Stimulated activated CD8-positive, alpha-beta memory T cell treated with anti-CD3 and anti-CD28 coated beads, Interleukin-12 subunit alpha, Interleukin-12 subunit beta, amount 100 ng/mL, for 24 hours (primary cell): ENCODE data around the gene IGFBPL1.
"Not testable (repeated sequence)": the region's sequence is repeated elsewhere in the genome, so short reads cannot be mapped to it uniquely, and the experiment has no call there.

Source experiments
- DNase-seq: peaks from one replicate; pipeline ENCODE4 v3.0.0-alpha.2; 2020; ENCODE audit errors: extremely low read depth

The IGFBPL1 gene

DNA sequence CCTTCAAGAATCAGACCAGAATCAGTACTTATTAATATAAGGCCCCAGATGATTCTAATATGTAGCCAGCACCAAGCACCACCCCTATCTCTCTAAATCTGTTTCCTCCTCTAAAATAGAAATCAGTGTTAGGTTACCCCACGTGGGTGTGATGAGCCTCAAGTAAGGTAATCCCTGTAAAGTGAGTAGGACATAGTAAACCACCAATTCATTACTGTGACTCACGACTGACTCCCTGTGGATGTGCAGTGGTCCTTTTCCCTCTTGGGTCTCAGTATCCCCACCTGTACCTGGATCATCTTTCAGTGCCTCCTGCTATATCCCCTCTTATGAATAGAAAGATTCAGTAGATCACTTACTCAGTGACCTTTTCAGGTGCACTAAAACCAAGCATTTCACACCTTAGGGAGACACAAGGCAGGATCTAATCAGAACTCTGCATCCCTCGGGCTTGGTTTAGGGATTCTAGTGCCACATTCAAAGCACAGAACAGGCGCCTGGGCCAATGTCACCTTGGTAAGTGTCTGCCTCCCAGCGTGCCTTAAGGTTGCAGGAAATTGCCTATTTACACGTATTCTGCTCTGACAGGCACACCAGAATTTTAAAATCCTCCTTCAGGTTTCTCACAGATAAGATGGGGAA is 43.9 kb downstream of the IGFBPL1 start:
- DNase-seq: no peak

DNA sequence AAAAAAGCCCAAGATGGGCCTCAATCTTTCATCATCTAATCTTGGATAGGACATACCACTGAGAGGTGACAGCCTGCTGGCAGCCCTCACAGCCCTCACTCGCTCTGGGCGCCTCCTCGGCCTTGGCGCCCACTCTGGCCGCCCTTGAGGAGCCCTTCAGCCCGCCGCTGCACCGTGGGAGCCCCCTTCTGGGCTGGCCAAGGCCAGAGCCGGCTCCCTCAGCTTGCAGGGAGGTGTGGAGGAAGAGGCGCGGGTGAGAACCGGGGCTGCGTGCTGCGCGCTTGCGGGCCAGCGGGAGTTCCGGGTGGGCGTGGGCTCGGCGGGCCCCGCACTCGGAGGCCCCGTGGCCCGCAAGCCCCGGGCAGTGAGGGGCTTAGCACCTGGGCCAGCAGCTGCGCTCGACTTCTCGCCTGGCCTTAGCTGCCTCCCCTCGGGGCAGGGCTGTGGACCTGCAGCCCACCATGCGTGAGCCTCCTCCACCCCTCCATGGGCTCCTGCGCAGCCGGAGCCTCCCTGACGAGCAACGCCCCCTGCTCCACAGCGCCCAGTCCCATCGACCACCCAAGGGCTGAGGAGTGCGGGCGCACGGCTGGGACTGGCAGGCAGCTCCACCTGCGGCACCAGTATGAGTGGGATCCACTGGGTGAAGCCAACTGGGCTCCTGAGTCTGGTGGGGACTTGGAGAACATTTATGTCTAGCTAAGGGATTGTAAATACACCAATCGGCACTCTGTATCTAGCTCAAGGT is 46.7 kb downstream of the IGFBPL1 start:
- not testable (repeated sequence) for DNase-seq

DNA sequence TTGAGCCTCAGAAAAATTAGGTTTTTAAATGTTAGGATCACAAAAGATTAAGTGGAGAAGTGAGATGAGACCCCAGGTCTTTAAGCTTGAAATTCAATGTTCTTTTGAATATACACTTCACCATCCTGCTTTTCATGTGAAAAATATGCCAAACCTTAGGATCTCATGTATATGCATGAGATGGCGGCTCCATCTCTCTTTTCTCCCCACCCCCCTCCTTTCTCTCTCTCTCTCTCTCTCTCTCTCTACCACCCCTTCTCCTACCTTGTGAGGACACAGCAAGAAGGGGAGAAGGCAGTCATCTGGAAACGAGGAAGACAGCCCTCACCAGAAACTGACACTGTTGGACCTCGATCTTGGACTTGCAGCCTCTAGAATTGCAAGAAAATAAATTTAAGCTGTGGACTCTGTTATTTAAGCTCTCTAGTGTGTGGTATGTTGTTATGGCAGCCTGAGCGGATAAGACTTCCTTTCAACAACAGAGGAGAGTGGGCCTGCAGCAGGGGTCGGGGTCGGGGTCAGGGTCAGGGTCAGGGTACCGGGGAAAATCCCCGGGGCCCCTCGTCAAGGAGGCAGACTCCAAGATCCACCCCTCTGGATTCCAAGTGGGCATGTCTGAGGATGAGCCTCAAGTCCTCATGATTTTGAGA is 48.1 kb downstream of the IGFBPL1 start:
- DNase-seq: no peak

DNA sequence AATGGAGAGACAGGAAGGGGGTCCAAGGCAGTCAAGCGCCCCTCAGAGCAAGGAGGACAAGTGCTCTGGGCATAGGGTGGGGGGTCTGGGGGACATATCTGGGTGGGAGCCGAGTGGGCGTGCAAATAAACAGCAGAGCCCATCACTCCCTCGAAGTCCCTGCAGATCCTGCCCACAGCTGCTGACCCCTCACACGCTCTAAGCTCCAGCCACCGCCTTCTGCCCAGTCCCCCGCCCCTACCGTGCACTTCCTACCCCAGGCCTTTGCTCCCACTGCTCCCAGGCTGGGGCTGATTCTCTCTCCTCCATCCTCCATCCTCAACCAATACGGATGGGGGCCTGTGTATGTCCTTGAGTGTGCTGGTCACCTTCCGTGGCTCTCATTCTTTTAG is 48.7 kb downstream of the IGFBPL1 start:
- DNase-seq: no peak

DNA sequence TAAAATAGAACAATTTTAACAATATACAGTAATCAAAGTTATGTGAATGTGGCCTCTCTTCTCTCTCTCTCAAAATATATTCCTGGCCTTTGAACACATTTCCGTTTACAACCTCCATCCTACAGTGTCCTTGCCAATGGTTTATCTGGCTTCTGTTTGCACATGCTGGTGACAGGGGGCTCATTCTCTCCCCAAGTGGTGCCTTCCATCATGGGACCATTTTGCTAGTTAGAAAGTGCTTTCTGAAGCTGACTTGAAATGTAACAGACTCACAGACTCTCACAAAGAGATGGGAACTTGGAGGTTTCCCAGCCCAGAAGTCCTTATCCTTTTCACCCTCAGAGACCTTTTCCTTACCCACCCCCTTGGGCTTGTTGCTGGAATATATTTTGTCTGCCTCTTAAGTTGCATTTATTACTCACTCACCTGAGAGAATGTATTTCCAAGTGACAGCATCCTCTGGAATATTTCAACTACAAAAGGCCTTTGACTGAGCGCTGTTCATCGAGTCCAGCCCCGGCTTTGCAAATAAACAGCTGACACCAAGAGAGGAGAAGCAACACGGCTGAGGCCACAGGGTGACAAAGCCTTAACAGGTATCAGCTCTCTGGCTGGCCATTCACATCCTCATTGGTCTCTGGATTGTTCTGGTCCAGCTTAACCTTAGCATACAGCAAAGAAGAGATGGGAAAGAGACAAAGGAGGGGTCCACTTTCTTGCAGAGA is 49.2 kb downstream of the IGFBPL1 start:
- DNase-seq: no peak

DNA sequence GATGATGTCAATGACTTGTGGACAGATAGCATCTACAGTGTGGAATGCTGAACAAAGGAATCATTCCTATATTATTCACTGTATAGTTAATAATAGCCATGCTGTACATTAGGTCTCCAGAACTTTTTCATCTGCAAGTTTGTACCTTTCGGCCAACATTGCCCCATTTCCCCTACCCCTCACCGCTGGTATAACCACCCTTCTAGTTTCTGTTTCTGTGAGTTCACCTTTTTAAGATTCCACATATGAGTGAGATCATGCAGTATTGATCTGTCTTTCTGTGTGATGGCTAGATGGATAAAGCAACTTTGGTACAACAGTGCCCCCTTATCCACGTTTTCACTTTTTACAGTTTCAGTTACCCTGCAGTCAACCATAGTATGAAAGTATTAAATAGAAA is 50.6 kb downstream of the IGFBPL1 start:
- no peak for DNase-seq

DNA sequence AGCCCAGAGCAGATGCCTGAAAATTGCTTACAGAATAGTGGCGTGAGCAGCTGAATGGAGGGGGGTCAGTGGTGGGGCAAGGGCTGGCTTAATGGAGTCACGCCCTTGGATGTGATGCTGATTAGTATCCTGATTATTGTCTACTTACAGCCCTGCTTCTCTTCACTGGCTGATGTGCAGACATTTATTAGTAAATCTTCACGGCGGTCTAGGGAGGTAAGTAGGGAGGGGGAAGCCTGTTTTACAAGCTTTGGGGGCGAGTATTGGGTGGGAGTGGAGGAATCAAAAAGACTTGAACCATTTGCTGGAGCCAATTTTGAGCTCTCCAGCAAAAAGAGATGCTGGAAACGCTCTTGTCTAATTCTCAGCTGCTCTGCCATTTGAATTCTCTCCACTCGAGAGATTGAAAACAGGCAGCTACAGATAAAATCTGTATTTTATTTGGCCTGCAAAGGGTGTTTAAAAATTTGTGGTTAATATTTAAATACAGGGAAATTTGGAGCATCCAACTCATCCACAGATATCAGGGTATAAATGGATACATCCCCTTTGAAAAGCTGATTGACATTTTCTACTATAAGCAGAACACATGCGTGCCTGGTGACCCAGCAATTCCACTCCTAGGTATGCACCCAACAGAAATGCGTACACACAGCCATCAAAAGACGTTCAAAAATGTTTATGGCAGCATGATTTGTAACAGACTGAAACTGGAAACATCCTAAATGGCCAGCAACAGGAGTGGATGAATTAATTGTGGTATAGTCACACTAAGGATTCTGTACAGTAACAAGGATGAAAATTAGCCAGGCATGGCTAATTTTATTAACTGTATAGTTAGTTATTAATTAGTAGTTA is 51.3 kb downstream of the IGFBPL1 start:
- no peak for DNase-seq

DNA sequence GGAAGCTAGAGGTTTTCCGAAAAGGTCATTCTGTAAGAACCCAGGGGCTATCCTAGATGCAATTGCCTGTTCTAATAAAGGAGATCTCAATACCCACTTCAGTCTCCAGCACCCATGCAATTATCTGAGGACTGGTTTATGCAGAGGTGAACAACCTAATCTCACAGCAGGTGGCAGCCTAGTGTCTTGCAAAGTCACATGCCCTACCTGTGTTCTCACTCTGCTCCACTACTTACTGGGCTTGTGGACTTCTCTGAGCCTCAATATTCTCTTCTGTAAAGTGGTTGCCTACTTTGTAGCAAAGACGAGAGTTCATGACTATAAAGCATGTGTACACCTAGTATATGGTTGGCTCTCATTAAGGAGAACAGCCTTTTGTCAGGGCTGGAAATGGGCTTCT is 52.8 kb downstream of the IGFBPL1 start:
- no peak for DNase-seq

DNA sequence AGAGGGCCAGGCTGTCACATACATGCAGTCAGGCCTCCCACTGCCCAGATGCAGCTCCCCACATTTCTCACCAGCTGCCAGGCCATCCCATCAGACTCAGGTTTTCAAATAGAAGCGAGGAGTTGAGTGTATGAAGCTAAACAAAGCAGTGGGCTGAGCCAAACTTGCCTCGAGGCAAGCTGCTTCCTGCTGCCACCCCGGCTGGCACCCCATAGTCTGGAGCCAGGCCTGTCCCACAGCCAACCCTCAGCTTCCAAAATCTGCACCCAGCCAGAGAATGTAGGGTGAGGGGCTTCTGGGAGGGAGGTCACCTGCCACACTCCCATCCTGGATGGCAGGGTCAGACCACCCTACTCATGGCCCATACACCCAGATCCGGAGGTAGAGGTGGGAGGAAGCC is 54.1 kb downstream of the IGFBPL1 start:
- DNase-seq: no peak

DNA sequence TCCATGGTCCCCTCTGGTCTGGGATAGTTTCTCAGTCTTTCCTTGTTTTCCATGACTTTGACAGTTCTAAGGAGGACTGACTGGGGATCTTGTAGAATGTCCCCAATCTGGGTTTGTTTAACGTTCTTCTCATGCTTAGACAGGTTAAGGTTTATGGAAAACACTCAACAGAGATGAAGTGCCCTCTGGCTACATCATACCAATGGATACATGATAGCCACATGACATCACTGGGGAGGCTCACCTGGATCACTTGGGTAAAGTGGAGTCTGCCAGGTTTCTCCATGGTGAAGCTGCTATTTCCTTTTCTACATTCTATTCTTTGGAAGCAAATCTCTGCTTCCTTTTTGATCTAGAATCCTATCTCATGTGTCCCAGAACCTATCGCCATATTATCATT is 55.5 kb downstream of the IGFBPL1 start:
- DNase-seq: no peak

DNA sequence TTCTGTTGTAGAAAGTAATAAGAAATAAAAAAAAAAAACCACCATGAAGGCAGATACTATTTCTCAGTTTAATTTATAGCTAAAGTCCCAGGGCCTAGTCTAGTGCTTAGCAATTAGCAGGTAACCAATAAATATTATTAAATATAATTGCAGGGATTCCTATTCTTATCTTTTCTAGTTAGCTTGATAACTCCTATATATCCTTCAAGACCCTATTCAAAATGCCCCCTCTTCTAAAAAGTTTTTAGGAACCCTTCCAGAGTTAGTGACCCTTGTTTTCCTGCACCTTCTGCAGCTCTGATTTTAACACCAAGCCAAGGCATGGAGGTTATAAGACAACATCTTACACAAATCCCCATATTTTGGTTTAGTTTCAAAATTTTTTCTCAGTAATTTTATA is 56.4 kb downstream of the IGFBPL1 start:
- DNase-seq: no peak

DNA sequence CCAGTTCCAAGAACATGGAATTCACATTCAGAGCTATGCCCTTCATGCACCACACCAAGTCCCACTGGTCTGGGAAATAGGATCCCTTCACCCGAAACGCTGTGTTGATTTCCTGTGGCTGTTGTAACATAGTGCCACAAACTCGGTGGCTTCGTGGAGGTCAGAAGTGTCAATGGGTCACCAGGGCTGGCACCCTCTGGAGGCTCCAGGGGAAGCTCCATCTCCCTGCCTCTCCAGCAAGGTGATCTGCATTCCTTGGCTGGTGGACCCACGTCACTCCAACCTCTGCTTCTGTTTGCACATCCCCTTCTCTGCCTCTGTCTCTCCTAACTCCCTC is 60.7 kb downstream of the IGFBPL1 start:
- no peak for DNase-seq

DNA sequence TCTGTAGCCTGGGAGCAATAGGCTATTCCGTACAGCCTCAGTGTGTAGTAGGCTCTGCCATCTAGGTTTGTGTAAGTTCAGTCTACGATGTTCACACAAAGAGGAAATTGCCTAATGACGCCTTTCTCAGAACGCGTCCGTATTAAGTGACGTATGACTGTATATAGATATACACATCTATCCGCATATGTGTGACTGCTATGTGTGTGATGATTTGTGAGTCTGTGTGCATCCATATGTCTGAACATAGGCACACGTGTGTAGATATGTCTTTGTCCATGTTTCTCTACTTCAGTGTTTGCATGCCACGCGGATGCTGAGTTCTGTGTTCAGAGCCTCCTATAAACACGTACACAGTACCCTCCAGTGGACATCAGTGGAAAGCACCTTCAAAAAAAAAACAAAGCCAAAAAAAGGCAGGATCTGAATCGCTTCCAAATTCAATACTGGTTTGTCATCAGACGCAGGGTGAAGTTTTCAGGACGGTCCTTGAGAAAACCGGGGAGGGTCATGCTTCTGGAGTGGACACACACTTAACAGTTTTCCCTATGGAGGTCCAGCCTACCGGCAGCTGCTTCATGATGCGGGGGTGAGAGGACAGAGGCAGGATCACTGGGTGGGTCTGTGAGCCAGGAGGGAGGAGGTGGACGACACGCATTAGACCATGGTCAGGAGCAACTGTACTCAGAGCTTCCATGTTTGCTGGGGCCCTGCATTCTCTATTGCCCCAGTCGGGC is 61.2 kb downstream of the IGFBPL1 start:
- no peak for DNase-seq

DNA sequence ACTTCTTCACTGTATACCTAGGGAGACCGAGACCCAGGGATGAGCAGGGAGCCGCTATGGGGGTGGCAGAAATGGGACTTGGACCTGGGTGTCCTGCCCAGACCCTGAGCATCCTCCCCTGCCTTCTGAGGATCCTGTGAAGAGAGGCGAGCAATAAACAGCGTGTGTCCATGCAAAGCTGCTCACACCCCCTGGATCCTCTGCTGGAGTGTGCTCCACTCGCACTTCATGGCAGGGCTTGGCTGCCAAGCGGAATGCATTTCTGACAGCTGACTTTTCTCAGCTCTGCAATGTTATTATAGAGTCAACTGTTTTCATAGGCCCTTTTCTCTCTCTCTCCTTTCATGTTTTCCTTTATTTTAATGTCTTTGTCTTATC is 62.8 kb downstream of the IGFBPL1 start:
- no peak for DNase-seq

DNA sequence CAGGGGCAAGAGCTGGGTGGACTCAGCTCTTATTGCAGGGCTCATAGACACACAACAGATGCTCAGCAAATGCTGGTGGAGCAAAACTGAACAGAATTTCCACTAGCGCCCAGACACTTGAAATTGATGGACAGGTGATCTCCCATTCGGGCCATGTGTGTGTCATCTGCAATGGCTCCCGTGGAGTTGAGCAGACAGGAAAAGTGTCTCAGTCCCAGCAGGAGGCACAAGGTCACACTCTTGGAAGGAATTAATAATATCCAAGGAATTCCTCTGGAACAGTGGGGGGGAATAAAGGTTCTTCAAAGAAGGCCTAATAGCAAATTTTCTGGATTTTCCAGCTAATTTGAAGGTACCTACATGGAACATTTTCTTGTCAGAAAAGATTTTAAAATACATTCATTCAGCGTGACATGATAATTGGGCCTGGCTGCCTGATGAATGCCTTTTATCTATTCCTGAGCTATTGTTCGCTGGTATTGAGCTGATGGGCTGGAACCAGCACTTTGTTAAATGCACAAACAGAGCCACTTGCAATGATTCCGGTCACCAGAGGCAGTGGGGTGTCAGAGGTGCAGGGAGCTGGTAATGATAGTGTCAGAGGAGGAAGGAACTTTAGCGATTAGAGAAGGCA is 63.3 kb downstream of the IGFBPL1 start:
- DNase-seq: no peak

DNA sequence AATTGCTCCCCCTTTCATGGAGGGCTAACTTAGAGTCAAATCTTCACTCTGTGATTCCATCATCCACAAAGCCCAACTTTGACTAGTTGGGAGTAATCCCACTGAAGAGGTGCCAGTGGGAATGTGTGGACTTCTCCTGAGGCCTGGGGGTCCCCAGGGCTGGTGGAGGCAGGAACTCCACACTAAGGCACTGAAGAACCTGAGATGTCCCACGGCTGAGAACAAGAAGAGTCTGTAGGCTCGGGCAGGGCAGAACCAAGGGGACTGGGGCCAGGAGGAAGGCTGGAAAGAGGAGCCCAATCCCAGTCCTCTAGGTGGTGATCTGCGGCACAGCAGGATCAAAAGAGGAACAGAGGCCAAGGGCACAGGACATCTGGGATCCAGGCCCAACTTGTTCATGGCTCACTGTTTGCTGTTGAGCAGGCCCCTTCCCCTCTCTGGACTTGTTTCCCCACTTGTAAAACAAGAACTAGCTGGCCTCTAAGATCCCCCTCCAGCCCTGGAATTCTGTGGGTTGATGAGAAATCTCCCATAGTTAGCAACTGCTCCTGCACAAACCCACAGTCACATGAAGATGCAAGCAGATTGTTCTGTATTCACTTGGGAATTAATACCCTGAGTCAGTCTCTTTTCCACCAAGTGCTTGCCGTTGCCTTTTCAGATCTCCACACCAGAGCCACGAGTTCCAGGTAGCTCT is 64.4 kb downstream of the IGFBPL1 start:
- DNase-seq: no peak

DNA sequence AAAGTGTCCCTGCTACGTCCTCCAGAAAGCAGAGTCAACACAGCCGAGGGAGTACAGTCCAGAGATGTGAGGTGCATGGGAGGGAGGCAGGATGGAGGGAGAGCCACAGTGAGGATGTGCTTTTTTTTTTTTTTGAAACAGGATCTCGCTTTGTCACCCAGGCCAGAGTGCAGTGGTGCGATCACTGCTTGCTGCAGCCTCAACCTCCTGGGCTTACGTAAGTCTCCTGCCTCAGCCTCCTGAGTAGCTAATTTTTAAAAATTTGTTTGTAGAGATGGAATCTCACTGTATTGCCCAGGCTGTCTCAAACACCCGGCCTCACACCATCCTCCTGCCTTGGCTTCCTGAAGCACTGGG is 65.0 kb downstream of the IGFBPL1 start:
- DNase-seq: no peak

DNA sequence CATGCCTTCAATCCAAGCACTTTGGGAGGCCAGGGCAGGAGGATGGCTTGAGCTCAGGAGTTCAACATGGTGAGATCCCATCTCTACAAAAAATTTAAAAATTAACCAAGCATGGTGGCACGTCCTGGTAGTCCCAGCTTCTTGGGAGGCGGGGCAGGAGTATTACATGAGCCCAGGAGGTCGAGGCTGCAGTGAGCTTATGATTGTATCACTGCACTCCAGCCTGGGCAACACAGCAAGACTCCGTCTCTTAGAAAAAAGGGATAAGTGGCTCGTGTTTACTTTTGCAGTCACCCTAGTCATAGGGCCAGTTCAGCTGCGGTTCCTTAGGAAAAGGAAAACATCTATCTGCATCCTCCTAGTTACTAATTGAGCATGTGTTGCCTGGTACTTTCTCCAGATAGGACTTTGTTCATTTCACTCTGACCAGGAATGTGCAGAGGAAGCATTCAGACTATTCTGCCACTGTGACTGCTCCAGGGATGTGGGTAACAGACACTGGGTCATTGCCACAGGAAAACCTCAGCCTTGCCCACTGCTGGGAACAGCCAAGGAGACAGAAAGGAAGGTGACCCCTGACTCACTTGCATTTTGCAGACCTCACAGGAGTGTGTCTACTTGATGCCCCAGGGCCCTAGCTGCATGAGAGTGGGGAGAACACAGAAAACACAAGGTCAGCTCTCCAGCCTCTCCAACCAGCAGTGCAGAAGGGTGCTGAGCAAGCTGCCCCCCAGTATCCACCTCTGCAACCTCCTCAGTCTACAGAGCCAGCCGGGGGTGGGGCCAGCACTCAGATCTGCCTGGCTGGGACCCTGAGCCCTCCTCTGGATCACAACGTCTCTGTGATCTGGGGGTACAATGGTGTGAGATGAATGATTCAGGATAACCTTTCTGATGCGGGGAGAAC is 65.6 kb downstream of the IGFBPL1 start:
- DNase-seq: no peak
